Activated CD4-positive, alpha-beta T cell treated with anti-CD3 and anti-CD28 coated beads, Interleukin-2, amount 50 U/mL, for 24 hours (primary cell): ENCODE data around the gene SLX4.

Experiments used
- DNase-seq, 2 donors: peaks; one replicate each; pipeline ENCODE4 v3.0.0-alpha.2; 2020; ENCODE audit warnings: low read depth in 1 of 2, low spot score in 1 of 2

Gene SLX4

DNA sequence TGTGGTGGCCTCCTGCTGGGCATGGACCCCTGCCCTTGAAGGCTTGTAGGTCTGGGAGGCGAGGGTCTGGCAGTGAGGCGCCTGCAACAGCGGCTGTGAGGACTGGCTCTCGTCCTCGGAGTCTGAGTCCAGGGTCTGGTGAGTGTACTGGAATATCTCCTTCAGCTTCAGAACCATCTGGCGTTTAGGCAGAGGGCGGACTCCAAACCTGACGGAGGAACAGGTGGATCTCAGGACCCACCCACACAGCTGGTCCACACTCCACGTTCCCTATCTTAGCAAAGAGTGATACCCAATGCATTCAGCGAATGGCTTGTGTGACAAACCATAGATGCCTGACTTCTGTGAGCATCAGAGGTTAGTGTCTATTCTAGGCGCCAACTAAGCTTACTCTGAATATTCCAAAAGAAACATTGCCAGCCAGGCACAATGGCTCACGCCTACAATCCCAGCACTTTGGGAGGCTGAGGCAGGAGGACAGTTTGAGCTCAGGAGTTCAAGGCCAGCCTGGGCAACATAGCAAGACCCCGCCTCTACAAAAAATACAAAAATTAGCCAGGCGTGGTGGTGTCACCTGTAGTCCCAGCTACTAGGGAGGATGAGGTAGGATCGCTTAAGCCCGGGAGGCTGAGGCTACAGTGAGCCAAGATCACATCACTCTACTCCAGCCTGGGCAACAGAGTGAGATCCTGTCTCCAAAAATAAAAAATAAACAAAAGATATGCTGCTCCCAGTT is 27.9 kb downstream of the SLX4 start:
- DNase-seq = no peak

GRCh38 chr16:3582276-3583165 is 28.9 kb downstream of the SLX4 start:
- DNase-seq = no peak

- no peak for DNase-seq
These were observed 30.0 kb downstream of the SLX4 start for GRCh38 chr16:3581392-3581791.

DNA sequence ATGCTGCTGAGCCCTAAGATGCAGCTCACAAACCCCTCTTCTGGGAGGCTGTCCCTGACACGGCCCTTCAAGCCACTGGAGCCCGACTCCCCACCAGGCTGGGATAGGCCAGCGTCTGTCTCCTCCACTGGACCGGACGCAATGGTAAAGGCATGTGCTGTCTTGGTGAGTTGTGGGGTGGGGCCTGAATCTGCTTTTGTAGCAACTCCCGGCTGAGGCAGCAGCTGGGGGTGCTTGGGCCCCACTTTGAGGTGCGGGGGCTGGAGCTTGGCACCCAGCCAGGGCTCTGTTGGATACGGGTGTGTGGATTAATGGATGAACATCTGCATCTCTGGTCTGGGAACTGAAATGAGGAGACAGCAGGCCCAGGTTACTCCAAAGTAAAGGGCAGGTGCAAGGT is 30.7 kb downstream of the SLX4 start:
- no peak for DNase-seq

DNA sequence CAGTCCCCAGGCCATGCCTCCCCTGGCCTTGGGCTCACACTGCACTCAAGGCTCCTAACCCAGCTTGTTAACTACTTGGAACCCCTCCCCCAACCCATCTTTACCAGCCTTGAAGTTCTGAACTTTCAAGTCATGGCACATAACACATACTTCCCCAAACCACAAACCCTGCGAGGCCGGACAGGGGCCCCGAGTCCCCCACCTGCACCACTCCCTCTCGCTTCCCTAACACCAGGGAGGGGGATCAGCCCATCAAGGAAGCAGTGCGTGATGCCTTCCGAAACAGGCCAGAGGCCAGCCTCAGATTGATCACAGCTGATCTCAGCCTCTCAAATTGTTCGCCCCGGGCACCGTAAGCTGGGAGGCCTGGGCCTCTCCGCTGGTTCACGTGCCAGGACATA is 31.2 kb downstream of the SLX4 start:
- no peak for DNase-seq

DNA sequence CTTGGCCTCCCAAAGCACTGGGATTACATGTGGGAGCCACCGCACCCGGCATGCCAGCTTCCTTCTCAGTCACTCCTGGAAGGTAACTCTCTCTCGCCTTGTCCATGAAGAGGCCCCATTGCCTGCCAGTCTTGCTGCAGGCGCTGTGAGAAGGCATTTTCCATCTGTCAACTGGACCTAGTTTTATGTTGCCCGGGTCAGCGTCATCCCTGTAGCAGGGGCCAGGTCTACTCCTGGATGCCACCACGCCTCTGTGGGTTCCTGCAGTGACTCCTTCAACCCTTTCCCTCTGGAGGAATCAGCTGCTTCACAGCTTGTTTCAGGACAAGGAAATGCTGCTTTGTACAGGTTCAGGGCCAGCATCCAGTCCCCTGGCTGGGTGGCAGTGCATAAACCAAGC is 31.6 kb downstream of the SLX4 start:
- DNase-seq = no peak

DNA sequence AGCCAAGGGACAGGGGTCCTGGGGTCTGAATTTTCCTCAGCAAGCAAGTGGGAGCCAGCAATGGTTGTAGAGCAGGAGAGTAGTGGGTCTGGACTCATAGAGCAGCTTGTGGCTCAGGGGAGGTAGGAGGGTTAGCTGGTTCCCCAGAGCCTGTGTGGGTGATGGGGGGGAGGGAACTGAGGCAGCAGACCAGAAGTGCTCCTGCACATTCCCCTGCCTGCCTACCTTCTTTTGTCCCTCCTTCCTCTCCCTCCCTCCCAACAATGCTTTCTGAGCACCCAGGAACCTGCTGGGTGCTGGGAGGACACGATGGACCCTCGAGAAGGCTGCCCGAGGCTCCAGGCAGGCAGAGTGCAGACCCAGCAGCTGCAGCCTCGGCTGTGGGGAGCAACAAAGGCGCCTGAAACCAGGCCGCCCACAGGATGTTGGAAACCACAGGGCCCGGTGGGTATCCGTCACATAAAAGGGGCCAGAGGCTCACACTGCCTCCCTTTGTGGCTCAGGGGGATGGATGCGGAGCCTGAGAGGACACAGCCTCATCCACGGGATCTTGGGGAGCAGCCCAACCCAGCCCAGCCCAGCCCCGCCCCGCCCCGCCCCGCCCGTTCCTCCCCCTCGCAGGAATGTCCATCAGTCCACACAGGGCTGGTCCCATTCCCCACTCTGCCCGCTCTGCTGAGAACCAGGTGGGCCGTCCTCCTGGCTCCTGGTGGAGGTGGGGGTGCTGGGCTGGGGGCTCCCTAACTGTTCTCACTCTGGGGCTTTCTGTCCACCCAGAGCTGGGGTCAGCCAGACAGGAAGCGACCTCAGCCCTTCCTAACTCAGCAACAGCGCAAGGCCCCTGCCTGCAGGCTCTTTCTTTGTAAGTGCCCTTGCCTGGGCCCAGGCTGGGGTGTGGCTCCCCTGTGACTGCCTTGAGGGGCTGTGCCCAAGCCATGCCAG is 32.5 kb downstream of the SLX4 start:
- DNase-seq = peak in 1 of 2 donors; percentile 10

DNA sequence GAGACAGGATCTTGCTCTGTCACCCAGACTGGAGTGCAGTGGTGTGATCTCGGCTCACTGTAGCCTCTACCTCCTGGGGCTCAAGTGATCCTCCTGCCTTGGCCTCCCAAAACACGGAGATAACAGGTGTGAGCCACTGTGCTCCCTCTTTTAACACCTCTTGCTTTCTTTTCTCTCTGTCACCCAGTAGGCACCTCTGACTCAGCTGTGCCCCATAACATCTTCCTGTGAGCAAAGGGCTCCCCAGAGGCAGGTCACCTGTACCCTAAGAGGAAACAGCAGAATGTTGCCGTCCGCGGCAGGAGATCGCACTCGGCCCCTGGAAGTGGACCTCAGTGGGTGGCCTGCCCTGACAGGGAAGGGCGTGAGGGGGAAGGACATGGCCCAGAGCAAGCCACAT is 33.3 kb downstream of the SLX4 start:
- peak; percentile 2 to 22 for DNase-seq

DNA sequence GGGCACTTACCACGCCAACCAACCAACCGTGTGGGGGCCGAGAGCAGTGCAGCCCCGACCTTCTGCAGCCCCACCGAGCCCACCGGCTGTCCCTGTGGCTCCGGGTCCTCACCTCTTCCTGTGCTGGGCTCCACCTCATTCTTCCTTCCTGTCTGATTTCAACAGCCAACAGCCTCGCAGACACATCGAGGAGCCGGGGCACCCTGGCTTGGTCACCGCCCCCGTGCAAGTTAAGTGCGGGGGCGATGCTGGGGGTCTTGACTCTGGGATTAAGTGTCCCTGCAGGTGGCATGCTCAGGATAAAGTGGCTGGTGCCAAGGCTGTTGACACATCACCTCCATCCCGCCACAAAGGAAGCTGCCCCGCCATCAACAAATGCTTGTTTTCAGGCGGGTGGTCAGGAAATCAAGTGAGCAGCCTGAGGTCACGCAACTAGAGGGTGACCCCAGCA is 34.1 kb downstream of the SLX4 start, which contains the start of gene NLRC3:
Gene NLRC3, minus strand, starts transcription at position 102 of the 451 bp plus-strand sequence. CDS start 12,367 bp downstream, outside the sequence.
- peak; percentile 8 to 21 for DNase-seq

GRCh38 chr16:3576211-3576610 is 35.2 kb downstream of the SLX4 start:
- peak in 1 of 2 donors; percentile 1 for DNase-seq

DNA sequence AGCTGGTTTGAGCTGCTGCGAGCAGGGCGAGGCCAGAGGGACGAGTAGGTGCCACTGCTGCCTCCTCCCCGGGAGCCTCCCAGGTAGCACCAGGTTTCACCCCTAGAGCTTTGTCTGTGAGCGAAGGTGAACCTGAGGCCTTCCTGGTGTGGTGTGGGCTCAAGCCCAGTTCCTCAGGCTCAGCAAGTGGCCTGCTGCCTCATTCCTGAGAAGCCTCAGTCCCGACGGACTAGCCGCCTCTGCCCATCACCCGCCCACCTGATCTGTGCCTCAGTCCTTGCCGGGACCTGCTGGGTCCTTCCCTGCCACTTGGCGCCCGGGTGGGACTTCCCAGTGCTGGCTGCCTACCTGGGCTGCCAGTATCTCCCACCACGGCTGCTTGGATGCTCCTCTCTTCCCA is 35.9 kb downstream of the SLX4 start:
- peak in 1 of 2 donors; percentile 1 for DNase-seq

GRCh38 chr16:3574195-3574594 is 37.2 kb downstream of the SLX4 start:
- DNase-seq = no peak

DNA sequence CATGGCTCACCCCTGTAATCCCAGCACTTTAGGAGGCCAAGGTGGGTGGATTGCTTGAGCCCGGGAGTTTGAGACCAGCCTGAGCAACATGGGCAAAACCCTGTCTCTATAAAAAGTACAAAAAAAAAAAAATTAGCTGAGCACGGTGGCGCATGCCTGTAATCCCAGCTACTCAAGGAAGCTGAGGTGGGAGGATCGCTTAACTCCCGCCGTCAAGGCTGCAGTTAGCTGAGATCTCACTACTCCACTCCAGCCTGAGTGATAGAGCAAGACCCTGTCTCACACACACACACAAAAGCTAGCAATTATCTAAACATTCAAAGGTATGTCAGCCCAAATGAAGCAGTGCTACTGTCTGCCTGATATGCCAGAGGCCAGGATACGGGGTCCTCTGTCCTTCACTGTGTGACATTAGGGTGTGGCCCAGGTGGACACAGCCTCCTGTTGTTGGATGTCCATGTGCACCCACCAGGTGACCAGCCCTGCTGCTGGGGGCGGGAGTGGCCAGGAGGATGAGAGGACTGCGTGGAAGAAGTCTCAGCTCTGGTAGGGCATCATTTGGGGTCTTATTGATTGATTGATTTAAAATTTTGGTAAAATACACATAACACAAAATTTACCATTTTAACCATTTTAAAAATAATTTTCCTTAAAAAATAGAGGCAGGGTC is 38.1 kb downstream of the SLX4 start:
- no peak for DNase-seq

GRCh38 chr16:3570420-3571062 is 40.9 kb downstream of the SLX4 start:
- DNase-seq = no peak

DNA sequence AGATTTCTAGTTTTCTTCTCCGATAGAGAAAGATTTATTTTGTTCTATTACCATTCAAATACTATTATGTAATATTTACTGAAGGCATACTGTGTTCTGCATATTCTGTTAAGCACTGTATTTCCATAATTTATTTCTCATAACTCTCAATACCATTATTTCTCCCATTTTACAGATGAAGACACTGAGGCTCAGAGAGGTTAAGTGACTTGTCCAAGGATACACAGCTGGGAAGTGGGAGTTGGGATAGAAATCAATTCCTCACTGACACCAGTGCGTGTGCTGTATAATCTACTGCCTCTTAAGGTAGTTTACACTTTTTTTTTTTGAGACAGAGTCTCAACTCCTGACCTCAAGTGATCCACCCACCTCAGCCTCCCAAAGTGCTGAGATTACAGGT is 41.6 kb downstream of the SLX4 start:
- no peak for DNase-seq

DNA sequence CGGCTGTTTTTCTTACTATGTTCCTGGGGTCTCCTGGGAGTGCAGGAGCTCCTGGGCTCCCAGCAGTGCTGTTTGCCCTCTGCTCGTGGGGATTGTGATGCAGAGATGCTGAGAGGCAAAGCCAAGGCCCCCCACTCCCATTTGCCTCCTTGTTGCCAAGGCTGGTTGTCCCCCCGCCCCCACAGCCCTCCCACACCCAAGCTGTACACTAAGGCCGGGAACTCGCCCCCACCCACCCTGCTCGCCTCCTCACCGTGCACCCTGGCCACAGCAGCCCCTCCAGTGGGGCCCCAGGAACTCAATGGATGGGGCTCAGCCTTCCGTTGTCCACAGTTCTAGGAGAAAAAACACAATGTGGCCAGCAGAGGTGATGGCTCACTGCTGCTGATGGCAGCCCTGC is 44.4 kb downstream of the SLX4 start:
- DNase-seq = no peak

DNA sequence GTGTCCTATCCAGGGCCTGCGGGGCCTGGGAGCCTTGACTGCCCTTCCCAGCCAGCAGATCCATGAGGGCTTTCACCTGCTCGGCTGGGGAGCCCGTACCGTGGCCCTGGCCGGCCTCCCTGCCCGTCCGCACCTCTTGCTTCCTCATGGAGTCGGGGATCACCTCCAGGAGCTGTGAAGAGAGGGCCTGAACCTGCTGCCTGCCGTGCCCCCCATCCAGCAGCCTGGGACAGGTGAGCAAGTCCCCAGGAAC is 46.6 kb downstream of the SLX4 start:
- no peak for DNase-seq

DNA sequence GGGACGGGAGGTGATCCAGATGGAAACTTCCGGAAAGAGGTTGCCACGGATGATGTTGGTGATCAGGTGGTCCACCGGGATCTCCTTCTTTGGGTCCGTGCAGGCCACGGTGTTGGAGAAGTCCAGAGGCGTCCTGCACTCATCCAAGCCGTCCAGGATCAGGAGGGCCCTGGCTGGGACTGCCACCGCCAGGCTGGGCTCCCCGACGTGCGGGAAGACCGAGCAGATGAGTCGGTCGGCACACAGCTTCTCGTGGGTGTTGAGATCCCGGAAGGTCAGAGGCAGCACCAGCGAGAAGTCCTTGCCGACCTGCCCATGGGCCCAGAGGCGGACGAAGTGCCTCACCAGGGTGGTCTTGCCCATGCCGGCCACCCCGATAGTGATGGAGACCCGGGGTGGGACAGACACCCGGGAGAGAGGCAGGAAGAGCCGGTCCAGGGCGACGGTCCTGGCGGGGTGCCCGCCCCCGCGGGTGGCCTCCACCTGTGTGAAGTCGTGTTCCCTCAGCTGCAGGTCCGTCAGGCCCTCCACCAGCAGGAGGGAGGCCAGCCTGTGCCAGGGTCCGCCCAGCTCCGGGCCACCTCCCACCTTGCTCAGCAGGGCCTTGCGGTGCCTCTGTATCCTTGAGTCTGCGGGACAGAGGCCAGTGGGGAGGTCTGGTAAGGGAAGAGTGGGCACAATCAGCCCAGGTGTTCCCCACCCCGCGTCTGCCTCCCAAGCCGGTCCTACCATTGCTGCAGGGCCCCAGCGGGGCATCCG is 47.1 kb downstream of the SLX4 start:
- DNase-seq = no peak

DNA sequence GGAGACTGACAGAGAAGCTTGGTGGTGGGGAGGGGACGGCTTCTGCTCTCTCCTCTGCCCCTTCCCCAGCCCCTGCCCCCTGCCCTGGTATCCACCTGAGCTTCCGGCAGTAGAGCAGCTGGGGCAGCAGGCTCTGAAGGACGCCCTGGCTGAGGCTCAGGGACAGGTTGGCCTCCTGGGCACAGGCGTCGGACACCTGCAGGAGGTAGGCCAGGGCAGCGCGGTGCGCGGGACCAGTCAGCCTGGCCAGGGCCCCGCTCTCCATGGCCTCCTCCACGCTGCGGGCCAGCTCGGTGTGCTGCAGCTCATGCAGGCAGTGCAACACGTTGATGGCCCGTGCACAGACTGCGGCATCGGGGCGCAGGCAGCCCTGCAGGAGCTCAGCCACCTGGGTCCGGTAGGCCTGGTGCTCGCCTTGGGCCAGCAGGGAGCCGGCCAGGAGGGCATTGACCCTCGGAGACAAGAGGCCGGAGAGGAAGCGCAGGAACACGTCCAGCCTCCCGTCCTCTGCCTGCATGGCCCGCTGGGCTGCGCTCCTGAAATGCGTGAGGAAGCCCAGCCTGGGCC is 48.4 kb downstream of the SLX4 start:
- DNase-seq = no peak
